Measurements from ENCODE around the gene NCAPD2.

Gene NCAPD2

DNA sequence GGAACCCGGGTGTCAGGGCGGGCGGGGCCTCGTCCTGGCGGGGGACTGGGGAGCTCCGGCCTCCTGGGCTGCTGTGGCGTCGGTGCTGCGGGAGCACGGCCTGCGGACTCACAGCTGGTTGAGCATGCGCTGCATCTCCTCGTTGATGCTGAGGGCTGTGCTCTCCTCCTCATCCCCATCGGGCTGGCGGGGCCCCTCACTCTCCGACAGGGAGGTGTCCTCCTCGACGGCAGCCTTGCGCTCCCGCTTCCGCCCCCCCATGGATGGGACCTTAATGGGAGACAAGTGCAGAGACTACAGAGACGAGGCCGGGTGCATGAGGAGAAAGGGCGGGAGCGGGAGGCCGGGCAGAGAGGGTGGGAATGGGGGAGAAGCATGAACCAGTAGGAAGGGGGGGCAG lies 54.7 kb downstream of the NCAPD2 start:
- H3K79me2 ChIP-seq (ENCODE audit: insufficient read depth, low read length): peaks cover 28% of the 10 kb centered on the region
- H2AFZ ChIP-seq (ENCODE audit: low read depth, low read length, severe bottlenecking): no peak overlapping the region
- H3K27me3 ChIP-seq (ENCODE audit: low read length): no peaks in the 10 kb centered on the region
- no peak for TF ChIP-seq EZH2phosphoT487 (conservative IDR thresholded peaks at IDR 0.05; ENCODE audit: low read length)
- TF ChIP-seq, protein P1, sequence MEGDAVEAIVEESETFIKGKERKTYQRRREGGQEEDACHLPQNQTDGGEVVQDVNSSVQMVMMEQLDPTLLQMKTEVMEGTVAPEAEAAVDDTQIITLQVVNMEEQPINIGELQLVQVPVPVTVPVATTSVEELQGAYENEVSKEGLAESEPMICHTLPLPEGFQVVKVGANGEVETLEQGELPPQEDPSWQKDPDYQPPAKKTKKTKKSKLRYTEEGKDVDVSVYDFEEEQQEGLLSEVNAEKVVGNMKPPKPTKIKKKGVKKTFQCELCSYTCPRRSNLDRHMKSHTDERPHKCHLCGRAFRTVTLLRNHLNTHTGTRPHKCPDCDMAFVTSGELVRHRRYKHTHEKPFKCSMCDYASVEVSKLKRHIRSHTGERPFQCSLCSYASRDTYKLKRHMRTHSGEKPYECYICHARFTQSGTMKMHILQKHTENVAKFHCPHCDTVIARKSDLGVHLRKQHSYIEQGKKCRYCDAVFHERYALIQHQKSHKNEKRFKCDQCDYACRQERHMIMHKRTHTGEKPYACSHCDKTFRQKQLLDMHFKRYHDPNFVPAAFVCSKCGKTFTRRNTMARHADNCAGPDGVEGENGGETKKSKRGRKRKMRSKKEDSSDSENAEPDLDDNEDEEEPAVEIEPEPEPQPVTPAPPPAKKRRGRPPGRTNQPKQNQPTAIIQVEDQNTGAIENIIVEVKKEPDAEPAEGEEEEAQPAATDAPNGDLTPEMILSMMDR (IDR thresholded peaks at IDR 0.05; ENCODE audit: insufficient read depth, low read length, poor library complexity, severe bottlenecking): no peak
- H3K27ac ChIP-seq (ENCODE audit: low read depth, low read length): no peak overlapping the region
- no peaks in the 10 kb centered on the region for H3K9me2 ChIP-seq (replicated peaks; ENCODE audit: insufficient read depth, low read length)
- no peak overlapping the region for H3K9ac ChIP-seq (ENCODE audit: low read length)
- H3K4me2 ChIP-seq (ENCODE audit: low read depth, low read length, poor library complexity, severe bottlenecking): no peak overlapping the region
- H3K9me3 ChIP-seq (ENCODE audit: insufficient read depth, low read length): no peaks in the 10 kb centered on the region
- no peaks in the 10 kb centered on the region for H3F3A ChIP-seq (ENCODE audit: insufficient read depth)
- H3K4me3 ChIP-seq (ENCODE audit: insufficient read depth, low read length, poor library complexity, severe bottlenecking): no peak overlapping the region
- H4K20me1 ChIP-seq (ENCODE audit: low read depth, low read length): peaks cover 2% of the 10 kb centered on the region; the same call in 1 of the 2 replicates
- H3K36me3 ChIP-seq (ENCODE audit: low read length): peaks cover 7% of the 10 kb centered on the region; the same call in 1 of the 2 replicates

- no peak overlapping the region for H3K4me2 ChIP-seq (ENCODE audit: low read depth, low read length, poor library complexity, severe bottlenecking)
- no peaks in the 10 kb centered on the region for H3F3A ChIP-seq (ENCODE audit: insufficient read depth)
- H4K20me1 ChIP-seq (ENCODE audit: low read depth, low read length): peaks cover 2% of the 10 kb centered on the region; the same call in 1 of the 2 replicates
- no peak overlapping the region for H3K4me3 ChIP-seq (ENCODE audit: insufficient read depth, low read length, poor library complexity, severe bottlenecking)
- TF ChIP-seq, protein P1 (IDR thresholded peaks at IDR 0.05; ENCODE audit: insufficient read depth, low read length, poor library complexity, severe bottlenecking): no peak
- no peak for TF ChIP-seq EZH2phosphoT487 (conservative IDR thresholded peaks at IDR 0.05; ENCODE audit: low read length)
- H3K9me3 ChIP-seq (ENCODE audit: insufficient read depth, low read length): no peaks in the 10 kb centered on the region
- no peak overlapping the region for H2AFZ ChIP-seq (ENCODE audit: low read depth, low read length, severe bottlenecking)
- H3K9ac ChIP-seq (ENCODE audit: low read length): no peak overlapping the region
- H3K36me3 ChIP-seq (ENCODE audit: low read length): peaks cover 7% of the 10 kb centered on the region; the same call in 1 of the 2 replicates
- H3K79me2 ChIP-seq (ENCODE audit: insufficient read depth, low read length): peaks cover 33% of the 10 kb centered on the region
- H3K9me2 ChIP-seq (replicated peaks; ENCODE audit: insufficient read depth, low read length): no peaks in the 10 kb centered on the region
- no peaks in the 10 kb centered on the region for H3K27me3 ChIP-seq (ENCODE audit: low read length)
- H3K27ac ChIP-seq (ENCODE audit: low read depth, low read length): no peak overlapping the region
These were observed 55.2 kb downstream of the NCAPD2 start for GRCh38 chr12:6548966-6549683.

GRCh38 chr12:6549684-6550151 lies 55.8 kb downstream of the NCAPD2 start:
- H3K79me2 ChIP-seq (ENCODE audit: insufficient read depth, low read length): peaks cover 39% of the 10 kb centered on the region
- H3F3A ChIP-seq (ENCODE audit: insufficient read depth): no peaks in the 10 kb centered on the region

More at GRCh38 chr12:6549684-6550151, 55.8 kb downstream of the NCAPD2 start:
- Histone ChIP-seq H3K36me3 (ENCODE audit: low read length) (peaks cover 7% of the 10 kb centered on the region; the same call in 1 of the 2 replicates), H2AFZ (ENCODE audit: low read depth, low read length, severe bottlenecking) (no peak overlapping the region), H3K9me2 (replicated peaks; ENCODE audit: insufficient read depth, low read length) (no peaks in the 10 kb centered on the region), H4K20me1 (ENCODE audit: low read depth, low read length) (peaks cover 2% of the 10 kb centered on the region; the same call in 1 of the 2 replicates), H3K27me3 (ENCODE audit: low read length) (no peaks in the 10 kb centered on the region), H3K9ac (ENCODE audit: low read length) (no peak overlapping the region), H3K4me3 (ENCODE audit: insufficient read depth, low read length, poor library complexity, severe bottlenecking) (no peak overlapping the region), H3K9me3 (ENCODE audit: insufficient read depth, low read length) (no peaks in the 10 kb centered on the region), H3K4me2 (ENCODE audit: low read depth, low read length, poor library complexity, severe bottlenecking) (no peak overlapping the region), H3K27ac (ENCODE audit: low read depth, low read length) (no peak overlapping the region)
- TF ChIP-seq EZH2phosphoT487 (conservative IDR thresholded peaks at IDR 0.05; ENCODE audit: low read length): no peak
- TF ChIP-seq, protein P1 (IDR thresholded peaks at IDR 0.05; ENCODE audit: insufficient read depth, low read length, poor library complexity, severe bottlenecking): no peak
